Activated gamma-delta T cell treated with Interleukin-2 at 50 U/mL for 16 hours (primary cell): ENCODE measurements around the gene ACP1.

ENCODE experiments used
- DNase-seq: peaks from one replicate; pipeline ENCODE4 v3.0.0-alpha.2; 2020

The ACP1 gene

DNA sequence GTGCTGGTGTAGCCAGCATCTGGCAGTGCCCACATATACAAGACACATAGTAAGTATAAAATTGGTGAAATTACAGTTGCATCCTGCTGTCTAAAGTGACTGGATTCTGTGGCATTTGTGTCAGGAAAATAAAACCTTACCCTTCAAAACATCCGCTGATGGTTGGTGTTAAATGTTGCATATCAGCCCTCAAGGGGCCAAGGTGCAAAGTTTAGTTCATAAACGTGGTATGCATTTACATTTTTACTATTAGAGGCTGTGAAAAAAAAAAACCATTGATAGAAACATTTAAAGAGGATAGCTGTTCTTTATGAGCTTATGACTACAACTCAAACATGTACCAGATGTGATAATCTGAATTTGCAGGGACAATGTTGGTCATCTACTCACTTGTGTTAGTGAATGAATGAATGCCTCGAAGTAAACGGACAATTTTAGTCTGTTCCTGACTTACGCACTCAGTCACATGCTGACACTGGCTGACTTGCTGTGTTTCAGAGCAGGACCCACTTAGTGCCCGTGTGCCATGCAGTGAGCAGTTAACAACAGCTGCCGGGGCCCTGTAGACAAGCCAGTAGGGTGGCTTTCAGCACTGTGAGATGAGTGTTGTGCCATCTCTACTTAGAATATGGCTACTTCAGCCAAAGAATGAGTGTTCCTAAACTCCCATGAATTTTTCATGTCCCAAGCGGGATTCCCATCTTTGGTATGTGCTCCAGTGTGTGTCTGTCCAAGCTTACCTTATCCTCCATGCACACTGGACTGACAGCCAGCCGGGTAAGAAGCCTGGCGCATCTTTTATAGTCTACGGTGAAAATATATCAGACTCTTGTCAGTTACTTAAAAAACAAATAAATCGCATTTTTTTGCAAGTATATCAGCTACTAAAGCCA lies 17.9 kb downstream of the ACP1 start:
- DNase-seq = no peak

- DNase-seq = no peak
These were observed 19.4 kb downstream of the ACP1 start for GRCh38 chr2:283996-284794.

DNA sequence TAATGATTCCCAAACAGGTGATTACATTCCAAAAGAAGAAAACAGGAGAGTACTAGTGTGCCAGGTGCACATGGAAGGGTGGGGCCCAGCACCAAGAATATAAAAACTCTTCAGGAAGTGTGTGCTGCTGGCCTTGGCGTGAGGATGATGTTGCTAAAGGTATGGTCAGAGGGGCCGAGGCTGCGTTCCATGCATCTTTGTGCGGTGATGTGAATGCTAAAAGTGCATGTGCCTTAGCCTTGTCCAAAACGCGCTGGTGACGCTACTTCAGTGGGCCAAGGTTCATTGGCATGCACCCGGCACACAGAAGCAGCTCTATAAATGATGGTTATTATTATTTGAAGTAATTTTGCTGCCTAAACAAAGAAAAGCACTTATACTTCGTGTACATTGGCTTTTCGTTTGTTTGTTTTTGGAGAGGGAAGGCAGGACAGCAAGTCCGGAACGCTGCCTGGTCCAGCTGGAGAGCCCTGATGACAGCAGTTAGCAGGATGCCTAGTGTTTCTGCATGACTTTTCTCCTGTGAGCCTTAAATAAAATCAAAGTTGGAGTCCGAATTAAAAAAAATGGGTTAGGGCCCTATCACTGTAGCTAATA lies 20.2 kb downstream of the ACP1 start:
- DNase-seq = no peak

GRCh38 chr2:285531-285930 lies 20.8 kb downstream of the ACP1 start:
- no peak for DNase-seq

DNA sequence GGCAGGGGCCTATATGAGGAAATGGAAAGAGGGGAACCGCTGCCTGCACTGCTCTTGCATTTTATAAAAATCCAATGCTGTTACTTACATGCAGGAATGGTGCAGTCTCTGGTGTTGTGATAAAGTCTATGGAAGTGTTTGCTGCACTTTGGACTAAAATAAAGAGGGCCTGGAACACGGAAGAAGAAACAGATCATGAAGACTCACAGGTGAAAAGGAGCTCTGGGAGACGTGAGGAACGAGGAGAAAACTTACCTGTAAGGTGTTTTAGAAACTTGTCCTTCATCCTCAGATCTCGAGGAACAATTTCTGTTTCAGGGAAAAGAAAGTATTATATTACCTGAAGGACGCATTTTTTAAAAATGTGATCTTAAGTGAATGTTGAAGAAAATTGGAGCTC lies 21.3 kb downstream of the ACP1 start:
- DNase-seq = no peak

DNA sequence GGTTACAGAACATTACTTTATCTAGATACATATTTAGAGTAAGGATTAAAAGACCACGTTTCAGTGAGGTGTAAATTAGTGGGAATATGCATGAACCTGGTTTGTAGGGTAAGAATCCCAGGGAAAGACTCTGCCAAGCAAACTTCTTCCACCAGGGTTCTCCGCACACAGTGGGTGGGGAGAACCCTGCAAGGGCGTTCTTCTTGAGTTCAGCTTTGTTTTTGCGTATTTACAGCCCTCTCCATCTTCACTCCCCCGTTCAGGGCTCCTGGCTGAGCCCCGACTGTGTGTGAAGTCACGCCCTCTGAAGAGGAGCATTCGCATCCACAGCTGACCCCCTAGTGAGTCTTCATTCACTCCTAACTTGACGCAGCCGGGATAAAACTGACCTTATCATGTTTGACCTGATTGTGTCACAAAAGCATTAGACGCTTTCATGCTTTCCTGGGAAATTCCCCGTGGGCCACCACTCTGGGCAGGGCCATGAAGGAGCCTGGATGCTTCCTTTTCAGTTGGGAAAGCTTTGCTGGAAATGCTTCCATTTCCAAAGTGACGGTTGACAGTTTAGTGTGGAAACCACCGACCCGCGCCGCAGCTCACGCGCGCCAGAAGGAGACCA lies 22.1 kb downstream of the ACP1 start:
- no peak for DNase-seq

GRCh38 chr2:287471-287885 lies 22.7 kb downstream of the ACP1 start:
- DNase-seq = no peak

DNA sequence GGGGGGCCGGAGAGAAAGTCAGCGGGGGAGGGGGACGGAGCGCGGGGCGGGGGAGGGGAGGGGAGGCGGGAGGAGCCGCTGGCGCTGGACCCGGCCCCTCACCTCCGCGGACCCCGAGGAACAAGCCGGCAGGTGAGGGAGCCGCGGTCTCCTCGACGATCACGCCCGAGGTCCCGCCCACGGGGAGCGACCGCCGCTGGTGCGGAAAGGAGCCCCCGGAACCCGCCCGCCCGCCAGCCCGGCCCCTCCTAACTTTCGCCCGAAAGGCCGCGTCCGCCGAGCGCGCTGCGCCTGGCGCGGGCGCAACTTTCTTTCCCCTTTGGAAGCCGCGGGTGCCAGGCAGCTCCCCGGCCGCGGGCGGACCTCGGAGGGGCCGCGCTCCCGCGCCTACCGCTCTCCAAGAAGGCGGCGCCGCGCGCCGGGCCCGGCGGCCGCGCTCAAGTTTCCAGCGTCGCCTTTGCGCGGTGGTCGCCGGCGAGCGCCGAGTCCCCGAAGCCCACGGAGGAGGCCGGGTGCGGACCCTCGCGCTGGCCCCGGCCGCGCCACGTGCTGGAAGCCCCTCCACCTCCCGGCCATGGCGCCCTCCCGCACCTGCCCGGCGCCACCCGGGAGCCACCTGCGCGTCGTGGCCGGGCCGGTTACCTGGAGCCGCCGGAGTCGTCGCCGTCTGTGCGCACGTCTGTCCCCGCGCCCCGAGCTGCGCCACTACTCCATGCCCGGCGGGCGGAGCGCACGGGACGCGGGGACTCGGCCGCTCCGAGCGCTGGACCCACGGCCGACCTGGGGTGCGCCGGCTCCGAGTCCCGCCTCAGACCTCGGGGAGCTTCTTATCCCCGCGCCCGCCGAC lies 23.4 kb downstream of the ACP1 start, which contains the start of gene ALKAL2:
Gene ALKAL2, minus strand, starts transcription at position 181 of the 847 bp plus-strand sequence. CDS start 256 bp downstream, outside the sequence.
- no peak for DNase-seq

DNA sequence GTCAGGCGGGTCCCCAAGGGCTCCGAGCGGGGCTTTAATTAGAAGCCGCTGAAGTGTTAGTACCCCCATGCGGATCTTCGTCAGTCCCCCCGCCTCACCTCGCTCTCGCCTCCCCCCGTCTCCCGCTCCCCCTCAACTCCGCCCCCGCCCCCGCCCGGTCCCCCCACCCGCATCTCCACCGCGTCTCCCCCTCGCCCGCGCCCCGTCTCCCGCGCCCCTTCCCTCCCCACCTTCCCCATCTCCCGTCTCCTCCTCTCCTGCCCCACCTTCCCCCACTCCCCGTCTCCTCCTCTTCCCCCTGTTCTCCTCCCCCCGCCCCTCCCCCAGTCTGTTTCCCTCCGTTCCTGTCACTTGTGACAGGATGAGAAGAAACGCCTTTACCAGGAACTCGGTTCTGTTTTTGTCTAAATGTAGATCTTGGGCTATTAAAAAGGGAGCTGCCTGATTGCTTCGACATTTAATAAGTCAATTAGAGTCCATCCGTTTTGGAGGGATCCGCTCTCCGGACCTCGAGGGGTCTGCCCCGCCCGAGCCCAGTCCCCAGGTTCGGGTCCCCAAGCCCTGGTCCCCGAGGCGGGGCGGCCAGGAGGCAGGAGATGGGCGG lies 24.1 kb downstream of the ACP1 start:
- no peak for DNase-seq

DNA sequence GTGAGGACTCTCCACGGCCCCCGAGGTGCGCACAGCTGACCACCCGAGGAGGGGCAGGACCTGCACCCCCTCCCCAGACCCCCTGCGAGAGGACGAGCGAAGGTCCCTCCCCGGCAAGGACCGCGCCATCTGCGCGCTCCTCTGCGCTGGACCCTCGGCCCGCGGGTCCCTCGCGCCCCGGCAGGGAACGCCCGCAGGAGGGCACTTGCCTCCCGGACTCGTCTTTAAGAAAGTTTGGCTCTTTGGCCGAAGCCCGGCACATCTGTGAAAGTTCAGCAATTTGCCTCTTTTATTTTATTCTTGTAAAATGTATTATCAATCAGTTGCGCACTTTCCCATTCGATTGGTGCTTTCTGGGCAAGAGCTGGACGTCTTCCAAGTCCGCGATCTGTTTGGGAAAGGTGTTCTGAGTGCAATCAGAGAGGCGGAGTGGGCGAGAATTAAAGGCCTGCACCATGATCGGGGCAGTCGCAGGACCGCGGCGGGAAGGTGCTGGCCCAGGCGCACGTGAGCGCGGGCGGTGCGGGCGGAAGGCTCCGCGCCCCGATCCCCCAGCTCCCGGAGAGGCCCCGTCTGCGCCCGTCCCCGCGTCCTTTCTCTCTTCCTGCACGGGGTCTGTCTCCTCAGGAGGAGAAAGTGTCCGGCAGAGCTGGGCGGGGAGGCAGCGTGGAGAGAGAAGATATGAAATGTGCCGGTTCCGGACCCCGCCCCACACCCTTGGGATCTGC lies 24.8 kb downstream of the ACP1 start:
- no peak for DNase-seq

DNA sequence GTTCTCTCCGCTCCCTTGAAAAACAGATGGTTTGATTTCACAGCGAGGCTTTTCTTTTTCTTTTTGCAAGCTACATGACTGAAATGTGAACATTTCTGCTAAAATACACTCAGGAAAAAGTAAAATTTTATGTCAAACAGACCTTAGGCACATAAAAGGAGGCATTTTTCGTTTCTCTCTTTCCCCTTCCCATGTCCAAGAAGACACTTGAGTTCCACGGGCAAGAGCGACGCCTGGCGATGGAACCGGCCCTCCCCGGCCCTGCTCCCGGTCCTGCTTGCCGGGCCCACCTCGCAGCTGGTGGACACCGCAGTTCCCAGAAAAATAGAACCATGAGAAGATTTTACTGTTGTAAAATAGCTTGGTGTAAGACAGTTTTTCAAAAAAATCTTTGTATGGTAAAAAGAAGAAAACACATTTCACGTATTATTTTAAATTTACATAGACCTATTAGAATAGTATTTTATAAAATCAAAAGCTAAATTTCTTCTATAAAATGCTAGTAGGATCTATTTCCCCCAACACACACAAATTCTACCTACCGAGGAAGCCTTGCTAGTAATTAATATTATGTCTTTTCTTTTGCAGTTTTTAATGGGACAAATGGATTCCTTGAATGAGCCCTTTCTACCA lies 25.5 kb downstream of the ACP1 start:
- peak; percentile 30 for DNase-seq

- no peak for DNase-seq
These were observed 30.3 kb downstream of the ACP1 start for GRCh38 chr2:295090-295489.

GRCh38 chr2:296354-296753 lies 31.6 kb downstream of the ACP1 start:
- no peak for DNase-seq

GRCh38 chr2:305366-305765 lies 40.6 kb downstream of the ACP1 start:
- no peak for DNase-seq

DNA sequence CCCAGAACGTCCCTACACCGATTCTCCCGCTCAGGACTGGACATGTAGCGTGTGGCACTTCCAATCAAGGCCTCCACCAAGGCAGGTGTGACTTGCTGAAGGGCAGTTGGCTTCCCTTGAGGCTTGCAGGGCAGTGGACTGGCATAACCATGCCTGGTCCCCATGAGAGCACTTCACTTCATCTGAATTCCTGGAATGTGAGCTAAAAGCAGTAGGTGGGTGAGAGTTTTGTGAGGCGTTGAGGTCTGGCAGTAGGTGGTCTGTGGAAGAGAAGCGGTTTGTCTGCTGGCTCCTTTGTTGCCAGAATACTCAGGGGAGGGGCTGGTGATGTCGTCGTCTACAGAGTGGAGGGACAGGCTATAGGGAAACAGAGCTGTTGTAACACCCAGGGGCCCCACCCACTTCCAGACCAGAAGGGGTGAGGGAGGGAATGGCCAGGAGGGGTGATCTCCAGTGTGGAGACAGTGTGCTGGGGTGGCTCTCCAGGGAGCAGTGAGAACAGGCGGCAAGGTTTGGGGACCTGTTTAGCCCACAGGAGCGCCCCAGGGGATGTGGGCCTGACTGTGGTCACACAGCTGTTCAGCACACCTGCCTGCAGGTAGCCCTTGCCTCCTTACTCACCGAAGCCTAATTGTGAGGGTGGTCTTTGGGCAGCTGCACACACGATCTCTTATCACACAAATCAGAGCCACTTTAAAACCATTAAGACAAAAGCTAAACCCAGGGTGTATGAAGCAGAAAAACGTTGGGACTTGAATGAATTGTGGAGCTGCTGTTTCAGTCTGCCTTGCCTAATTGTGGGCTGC lies 44.6 kb downstream of the ACP1 start:
- DNase-seq = no peak

DNA sequence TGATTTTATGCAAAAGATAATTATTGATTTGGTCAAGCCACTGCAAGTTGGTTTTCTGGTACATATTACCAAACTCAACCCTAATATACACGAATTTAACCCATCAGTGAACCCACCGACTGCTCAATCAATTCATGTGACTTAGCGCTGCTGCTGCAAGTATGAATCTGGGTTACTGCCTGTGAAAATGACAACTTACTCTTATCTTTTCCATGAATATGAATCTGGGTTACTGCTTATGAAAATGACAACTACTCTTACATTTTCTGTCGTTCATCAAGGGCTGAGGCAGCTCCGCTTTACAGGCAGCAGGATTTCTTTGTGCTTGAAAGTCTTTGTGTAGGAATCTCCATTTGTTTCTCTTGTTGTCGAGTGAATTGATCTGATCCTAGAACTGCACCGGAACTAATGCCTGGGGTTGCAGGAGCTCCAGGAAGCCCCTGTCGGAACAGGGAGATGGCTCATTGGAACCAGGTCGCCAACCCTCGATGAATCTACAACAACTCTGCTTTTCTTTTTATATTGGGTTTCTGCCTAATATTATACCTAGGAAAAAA lies 45.3 kb downstream of the ACP1 start:
- no peak for DNase-seq

DNA sequence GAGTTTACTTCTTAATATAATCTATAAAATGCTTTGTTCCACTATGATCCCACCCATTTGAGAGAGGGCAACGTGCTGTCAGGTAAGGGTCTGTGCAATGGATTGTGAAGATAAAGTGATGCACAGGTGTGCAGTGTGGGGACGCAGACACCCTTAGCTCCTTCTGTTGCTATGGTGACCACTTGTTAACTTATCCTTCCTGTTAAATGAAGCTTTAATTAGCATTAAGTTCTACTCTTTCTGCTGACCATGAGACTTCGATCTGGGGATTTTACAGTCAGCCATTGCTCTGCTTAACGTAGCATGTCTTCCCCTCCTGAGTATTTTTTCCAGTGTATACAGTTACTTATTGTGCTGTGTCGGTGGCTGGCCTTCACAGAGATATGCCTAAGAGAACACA lies 46.2 kb downstream of the ACP1 start:
- DNase-seq = no peak

- DNase-seq = no peak
These were observed 49.2 kb downstream of the ACP1 start for GRCh38 chr2:313991-314390.
